NT2/D1 (cell line): ENCODE data around the gene GNAQ.

ENCODE experiments used
- SUZ12 ChIP-seq: IDR thresholded peaks from 2 replicates; pipeline ENCODE4 v1.6.1; 2011; ENCODE audit not compliant: insufficient read length, insufficient read depth; ENCODE audit errors: extremely low read depth
- YY1 ChIP-seq: IDR thresholded peaks from 2 replicates; pipeline ENCODE4 v1.6.1; 2011; ENCODE audit not compliant: insufficient read length, insufficient read depth
- ZNF274 ChIP-seq: IDR thresholded peaks from 2 replicates; pipeline ENCODE4 v1.6.1; 2011; ENCODE audit warnings: mild to moderate bottlenecking, low read depth, low read length

DNA sequence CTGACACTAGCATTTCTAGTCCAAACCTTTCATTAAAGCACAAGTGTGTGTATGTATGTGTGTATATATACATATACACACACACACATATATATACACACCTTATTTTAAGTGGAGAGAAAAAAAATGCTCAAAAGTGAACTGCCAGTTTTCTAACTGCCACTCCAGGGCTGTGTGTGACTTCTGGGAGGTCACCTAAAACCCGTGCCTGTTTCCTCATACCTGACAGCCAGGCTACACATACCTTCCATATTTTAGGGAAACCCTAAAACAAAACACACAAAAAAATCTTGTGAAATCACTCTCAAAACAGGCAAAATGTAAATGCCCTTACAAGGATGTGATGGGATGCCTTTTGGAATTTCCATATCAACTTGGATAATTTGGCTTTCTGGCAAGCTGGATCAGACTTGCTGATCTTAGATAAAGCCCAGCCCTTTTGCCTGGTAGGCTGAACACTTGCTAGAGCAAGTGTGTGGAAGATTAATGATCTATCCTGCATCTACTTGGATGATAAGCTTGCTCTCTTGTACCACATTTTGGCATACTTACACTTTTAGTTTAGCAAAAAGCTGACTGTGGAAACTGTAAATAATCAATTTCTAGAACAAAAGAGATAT lies 127.8 kb downstream of the GNAQ start:
- no peak for TF ChIP-seq ZNF274
- no peak for TF ChIP-seq YY1
- no peak for TF ChIP-seq SUZ12
